CD4-positive, alpha-beta T cell (primary cell): ENCODE measurements around the gene CALML5. TPM values are rescaled to one million over a fixed set of nuclear protein-coding genes. Genes with fewer than 3 reads are reported as not detected.

Experiments used
- ATAC-seq: fragments of 200-7000 bp; cut with Tn5 transposase; one replicate; pipeline ENCODE4 v1.10.0; 2022; ENCODE audit warnings: mild to moderate bottlenecking; ENCODE audit not compliant: poor library complexity
- CTCF ChIA-PET: fragments of 350-600 bp; sonication (Branson Sonifier 250); formaldehyde crosslinking; loops from one replicate; lab custom pipeline; 2021; ENCODE audit warnings: antibody characterized with exemption, inconsistent platforms; lab: Charles Lee
- POLR2A ChIA-PET: fragments of 350-600 bp; sonication (Branson Sonifier 250); formaldehyde crosslinking; loops from one replicate; lab custom pipeline; 2021; ENCODE audit warnings: antibody characterized with exemption, inconsistent platforms; lab: Charles Lee
- DNase-seq, 14 experiments: peaks; one replicate each; pipeline ENCODE4 v3.0.0-alpha.2; 2013 to 2020; ENCODE audit warnings: mixed read lengths in 2 of 14
- H3K27ac ChIP-seq, 2 donors: one replicate each; pipeline versions ENCODE4 v1.5.1 to v1.7.0; 2013; ENCODE audit warnings: low read length in 2 of 2, low read depth in 1 of 2, mild to moderate bottlenecking in 1 of 2
- H3K27me3 ChIP-seq, 2 experiments: 1 replicate in 1 of 2; 2 replicates in 1 of 2; pipeline versions ENCODE4 v1.6.1 to v1.7.0; 2013; ENCODE audit warnings: low read length in 2 of 2, control low read depth in 1 of 2, mild to moderate bottlenecking in 1 of 2, moderate library complexity in 1 of 2; ENCODE audit not compliant: insufficient read depth in 2 of 2, control insufficient read depth in 1 of 2
- H3K36me3 ChIP-seq: one replicate; pipeline ENCODE4 v1.6.1; 2013; ENCODE audit warnings: low read length, control low read depth; ENCODE audit not compliant: insufficient read depth
- H3K4me1 ChIP-seq: one replicate; pipeline ENCODE4 v1.6.1; 2013; ENCODE audit warnings: low read length, control low read depth; ENCODE audit not compliant: insufficient read depth
- H3K4me3 ChIP-seq: one replicate; pipeline ENCODE4 v1.5.1; 2013; ENCODE audit warnings: mild to moderate bottlenecking, low read length, moderate library complexity
- H3K9me3 ChIP-seq, 2 experiments: 1 replicate in 1 of 2; 2 replicates in 1 of 2; pipeline versions ENCODE4 v1.6.1 to v1.7.0; 2013; ENCODE audit warnings: low read length in 2 of 2, mild to moderate bottlenecking in 2 of 2, control low read depth in 1 of 2, moderate library complexity in 1 of 2; ENCODE audit not compliant: control insufficient read depth in 1 of 2, insufficient read depth in 1 of 2
- H3K27ac Mint-ChIP-seq: one replicate; pipeline ENCODE4 v1.8.0; 2020; ENCODE audit warnings: mixed read lengths
- H3K27me3 Mint-ChIP-seq: one replicate; pipeline ENCODE4 v1.8.0; 2021; ENCODE audit warnings: mixed read lengths
- H3K36me3 Mint-ChIP-seq: one replicate; pipeline ENCODE4 v1.8.0; 2021; ENCODE audit warnings: low read depth, mixed read lengths
- H3K4me1 Mint-ChIP-seq: one replicate; pipeline ENCODE4 v1.8.0; 2021; ENCODE audit warnings: low read depth, mixed read lengths
- H3K4me3 Mint-ChIP-seq: one replicate; pipeline ENCODE4 v1.8.0; 2020; ENCODE audit warnings: mild to moderate bottlenecking, mixed read lengths
- H3K9me3 Mint-ChIP-seq: one replicate; pipeline ENCODE4 v1.8.0; 2020; ENCODE audit warnings: mixed read lengths
- CTCF ChIP-seq: fragments of 200-600 bp; IDR thresholded peaks from one replicate; pipeline ENCODE4 v1.8.0; 2022; ENCODE audit warnings: antibody characterized with exemption, mild to moderate bottlenecking
- intact Hi-C, 2 experiments: fragments of 100-400 bp; cut with DNase I in 1 of 2; cut with micrococcal nuclease in 1 of 2; formaldehyde crosslinking; loops; one replicate each; pipeline versions ENCODE4 v1.15.1 to v1.9.0; 2023 to 2025; cut with DNase I, micrococcal nuclease
- total RNA-seq, 174 experiments: library from RNA in 2 of 174; stranded (reverse) in 2 of 174; gene quantifications; one replicate each; pipeline ENCODE4 v1.2.3 and lab custom pipeline; 2021 to 2026

Gene CALML5
- total RNA-seq, 2 experiments from 2014 or later, result not detected

DNA sequence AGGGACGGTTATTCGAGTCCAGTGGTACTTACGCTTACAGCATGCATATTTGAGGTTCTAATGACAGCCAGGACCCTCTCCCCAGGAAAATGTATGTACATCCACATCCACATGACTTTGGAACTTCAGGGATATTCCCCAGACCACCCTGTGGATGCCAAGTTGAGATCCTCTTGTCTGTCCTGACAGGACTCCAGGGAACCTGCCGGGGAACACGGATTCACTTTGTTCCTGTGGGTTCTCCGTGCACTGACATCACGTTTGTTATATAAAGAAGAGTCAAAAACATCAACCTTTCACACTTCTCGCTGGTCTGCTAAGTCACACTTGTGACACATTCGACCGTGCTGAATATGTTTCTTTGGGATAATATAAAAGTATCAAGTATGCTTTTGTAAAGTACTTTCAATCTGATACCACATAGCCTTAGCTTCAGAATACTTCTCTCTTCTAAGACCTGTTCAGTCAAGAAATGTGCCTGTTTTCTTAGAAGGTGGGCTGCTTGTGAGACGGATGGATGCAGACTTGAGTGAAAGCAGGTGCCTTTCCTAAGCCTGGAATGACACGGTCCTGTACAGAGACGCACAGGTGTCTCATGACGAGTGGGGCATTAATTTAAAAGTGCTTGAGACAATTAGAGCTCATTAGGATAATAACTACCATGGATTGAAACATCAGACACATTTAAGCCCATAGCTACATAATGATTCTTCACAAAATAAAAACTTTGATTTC lies 38.7 kb downstream of the CALML5 start:
- Mint-ChIP-seq H3K4me1 (peaks cover 12% of the 10 kb centered on the region), H3K27me3 (no peaks in the 10 kb centered on the region), H3K4me3 (no peak overlapping the region), H3K9me3 (no peaks in the 10 kb centered on the region), H3K27ac (no peak overlapping the region), H3K36me3 (peaks cover 26% of the 10 kb centered on the region)
- no peaks in the 10 kb centered on the region for H3K27me3 ChIP-seq
- H3K9me3 ChIP-seq, result no peaks in the 10 kb centered on the region
- CTCF ChIA-PET, result interaction anchor here (1.1 to 1.5 kb wide), 2 partner anchors 19 to 163 kb away, joined by 3 to 4 read pairs; no protein-coding TSS in a partner anchor
- no peaks in the 10 kb centered on the region for H3K4me1 ChIP-seq
- ATAC-seq, result no peak
- DNase-seq, result no peak
- TF ChIP-seq CTCF, result no peak
- POLR2A ChIA-PET, result interaction anchor here (0.9 kb wide), 1 partner anchor 13 kb away, joined by 5 read pairs; no protein-coding TSS in a partner anchor
- H3K36me3 ChIP-seq, result peaks cover 8% of the 10 kb centered on the region
- intact Hi-C loops, result no loop called here
- H3K4me3 ChIP-seq, result no peak overlapping the region
- no peak overlapping the region for H3K27ac ChIP-seq

DNA sequence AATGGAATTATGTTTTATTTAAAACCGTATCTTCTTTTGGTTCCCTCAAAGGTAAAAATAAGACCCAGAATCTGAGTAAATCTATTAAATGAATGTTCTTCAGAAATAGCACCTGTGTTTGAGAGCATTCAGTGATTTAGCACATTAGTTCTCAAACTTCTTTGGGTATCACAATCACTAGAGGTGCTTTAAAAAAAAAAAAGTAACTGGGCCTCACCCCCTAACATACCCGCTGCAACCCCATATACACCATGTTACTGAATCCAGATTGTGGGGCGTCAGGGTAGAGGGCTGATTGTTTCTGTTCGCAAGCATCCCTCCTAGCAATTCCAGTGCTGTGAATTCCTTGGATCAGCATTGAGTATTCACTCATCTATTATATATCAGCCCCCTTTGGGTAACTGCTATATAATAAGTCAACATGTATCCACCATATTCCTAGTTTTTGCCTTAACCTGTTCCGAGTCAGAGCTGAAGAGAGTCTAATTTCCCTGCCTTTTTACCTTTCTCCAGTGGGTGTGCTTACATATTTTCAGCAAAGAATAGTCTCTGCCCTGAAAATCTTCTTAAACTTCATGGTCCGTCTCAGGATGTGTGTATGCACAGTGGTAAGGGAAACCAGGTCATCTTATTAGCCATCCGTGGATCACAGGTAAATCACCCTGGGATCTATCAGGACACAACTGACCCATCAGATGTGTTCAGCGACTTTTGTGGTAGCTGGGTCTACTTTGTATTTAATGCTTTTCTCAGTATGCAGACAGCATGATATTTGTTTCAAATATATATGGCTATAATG lies 40.2 kb downstream of the CALML5 start:
- Histone ChIP-seq H3K4me1 (no peaks in the 10 kb centered on the region), H3K9me3 (no peaks in the 10 kb centered on the region), H3K36me3 (peaks cover 21% of the 10 kb centered on the region), H3K27ac (no peak overlapping the region), H3K27me3 (no peaks in the 10 kb centered on the region), H3K4me3 (no peak overlapping the region)
- Mint-ChIP-seq H3K4me3 (no peak overlapping the region), H3K27me3 (no peaks in the 10 kb centered on the region), H3K36me3 (peaks cover 41% of the 10 kb centered on the region), H3K9me3 (no peaks in the 10 kb centered on the region), H3K4me1 (peaks cover 12% of the 10 kb centered on the region), H3K27ac (no peak overlapping the region)
- TF ChIP-seq CTCF, result no peak
- ATAC-seq, result no peak
- intact Hi-C loops, result no loop called here
- ChIA-PET CTCF (no interaction called here), POLR2A (interaction anchor here (1.0 kb wide), 1 partner anchor 12 kb away, joined by 3 read pairs; no protein-coding TSS in a partner anchor)
- no peak for DNase-seq

DNA sequence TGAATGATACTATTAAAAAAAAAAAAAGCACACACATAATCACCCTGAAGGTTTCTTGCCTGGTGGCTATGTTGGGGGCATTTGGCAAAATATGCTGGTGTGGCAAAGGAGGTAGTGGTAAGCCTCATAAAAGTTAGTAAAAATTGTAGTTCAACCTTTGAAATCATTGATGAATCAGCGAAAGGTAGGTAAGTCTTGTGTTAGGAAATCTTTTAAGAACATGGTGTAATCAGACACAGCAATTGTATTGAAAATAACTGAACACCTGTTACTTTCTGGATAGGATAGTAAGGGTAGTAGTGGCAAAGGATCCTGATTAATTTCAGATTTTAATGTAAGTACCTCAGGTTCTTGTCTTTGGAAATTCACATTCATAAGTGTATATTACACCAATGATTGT lies 40.9 kb downstream of the CALML5 start:
- Histone ChIP-seq H3K4me3 (no peak overlapping the region), H3K36me3 (peaks cover 29% of the 10 kb centered on the region), H3K9me3 (no peaks in the 10 kb centered on the region), H3K4me1 (no peaks in the 10 kb centered on the region), H3K27ac (no peak overlapping the region), H3K27me3 (no peaks in the 10 kb centered on the region)
- no peaks in the 10 kb centered on the region for H3K27me3 Mint-ChIP-seq
- intact Hi-C loops, result no loop called here
- DNase-seq (no peak), ATAC-seq (no peak)
- H3K4me3 Mint-ChIP-seq, result no peak overlapping the region
- POLR2A ChIA-PET, result interaction anchor here (0.7 kb wide), 1 partner anchor 12 kb away, joined by 3 read pairs; no protein-coding TSS in a partner anchor
- peaks cover 49% of the 10 kb centered on the region for H3K36me3 Mint-ChIP-seq
- CTCF ChIA-PET, result no interaction called here
- no peaks in the 10 kb centered on the region for H3K9me3 Mint-ChIP-seq
- peaks cover 12% of the 10 kb centered on the region for H3K4me1 Mint-ChIP-seq
- no peak for TF ChIP-seq CTCF
- no peak overlapping the region for H3K27ac Mint-ChIP-seq
